Measurements from ENCODE around the gene SRPRB. TPM values are rescaled to one million over a fixed set of nuclear protein-coding genes. Genes with fewer than 3 reads are reported as not detected.

Gene SRPRB
- polyA plus RNA-seq, 2 of the 4 experiments (the other 2 are of a cell fraction), result 41.9 to 64.6 TPM

DNA sequence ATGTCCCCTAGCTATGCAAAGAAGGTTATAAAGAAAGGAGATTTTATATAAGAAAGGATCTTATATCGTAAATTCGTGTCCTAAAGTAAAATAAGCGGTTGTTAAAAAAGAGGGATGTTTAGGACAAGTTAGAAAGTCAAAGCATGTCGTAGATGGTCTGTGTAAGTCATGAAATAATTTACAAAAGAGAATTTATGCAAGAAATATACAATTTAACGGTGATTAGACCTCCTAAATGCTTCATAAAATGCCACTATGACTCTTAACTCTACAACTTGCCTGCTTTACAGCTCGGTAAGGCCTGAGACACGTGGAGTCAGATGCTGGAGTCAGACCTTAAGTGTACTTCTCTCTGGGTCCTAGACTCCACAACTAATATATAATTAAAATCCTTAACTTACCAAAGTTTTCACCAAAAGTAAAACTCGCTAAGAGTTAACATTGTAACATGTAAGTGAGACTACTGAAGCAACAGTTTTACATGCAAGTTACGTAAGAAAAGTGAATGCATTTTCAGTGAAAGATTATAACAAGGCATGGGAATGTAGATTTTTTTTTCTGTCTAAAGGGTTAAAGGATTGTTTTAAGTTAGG, 13.3 kb upstream of the SRPRB start:
- DNase-seq (ENCODE audit: low read depth in 1 of 2, low spot score in 1 of 2) (peak in 1 of 2 experiments; percentile 18), FAIRE-seq (no peak), ATAC-seq (no peak)
- H3K4me3 ChIP-seq, result no peak overlapping the region
- ChIA-PET CTCF (no interaction called here), POLR2A (no interaction called here)
- no peak overlapping the region for H3K4me2 ChIP-seq
- H3K4me1 ChIP-seq, result no peaks in the 10 kb centered on the region
- 13% methylated on average over 9 of the region's 9 CpGs for WGBS (ENCODE audit: missing lambda C conversion rate)
- peaks cover 17% of the 10 kb centered on the region for H3K9me3 ChIP-seq
- no peak overlapping the region for H3K27ac ChIP-seq
- peak; percentile 96 for TF ChIP-seq ZFP36 (IDR thresholded peaks at IDR 0.05; ENCODE audit: borderline replicate concordance, partially characterized antibody)
- TF ChIP-seq, protein P1, sequence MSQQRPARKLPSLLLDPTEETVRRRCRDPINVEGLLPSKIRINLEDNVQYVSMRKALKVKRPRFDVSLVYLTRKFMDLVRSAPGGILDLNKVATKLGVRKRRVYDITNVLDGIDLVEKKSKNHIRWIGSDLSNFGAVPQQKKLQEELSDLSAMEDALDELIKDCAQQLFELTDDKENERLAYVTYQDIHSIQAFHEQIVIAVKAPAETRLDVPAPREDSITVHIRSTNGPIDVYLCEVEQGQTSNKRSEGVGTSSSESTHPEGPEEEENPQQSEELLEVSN (IDR thresholded peaks at IDR 0.05; ENCODE audit: borderline replicate concordance, low read depth), result no peak
- TF ChIP-seq PHF8 (IDR thresholded peaks at IDR 0.05; ENCODE audit: borderline replicate concordance, low read depth), result no peak

DNA sequence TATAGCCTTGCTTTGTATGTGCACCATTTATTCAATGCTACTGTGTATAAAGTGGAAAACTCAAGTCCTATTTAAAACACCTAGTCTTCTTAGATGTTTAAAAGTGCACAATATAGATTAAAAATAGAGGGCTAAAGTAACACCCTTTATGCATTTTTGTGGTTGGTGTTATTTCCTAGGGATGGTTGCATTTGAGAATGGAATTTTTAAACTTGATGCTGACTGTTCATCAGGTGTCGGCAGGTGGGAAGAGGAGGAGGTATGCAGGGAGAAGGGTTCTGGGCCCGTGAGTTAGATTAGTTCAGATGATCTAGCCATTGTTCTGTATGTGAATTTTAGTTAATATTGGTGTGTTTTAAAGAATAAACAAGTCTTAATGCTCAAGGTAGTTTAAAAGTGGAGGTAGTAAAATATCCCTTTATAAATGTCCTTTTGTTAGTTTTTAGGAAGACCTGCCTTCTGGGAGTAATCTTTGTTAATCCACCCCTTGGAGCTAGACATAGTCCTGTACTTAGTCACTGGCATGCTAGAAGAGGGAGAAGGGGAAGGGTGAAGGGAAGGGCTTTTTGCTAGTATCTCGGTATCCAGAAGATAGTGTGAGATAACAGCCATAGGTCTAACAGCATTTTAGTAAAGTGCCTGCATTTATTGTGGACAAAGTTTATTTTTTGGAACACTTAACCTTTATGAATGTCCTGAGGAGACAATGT, 8.1 kb upstream of the SRPRB start:
- no peak for ATAC-seq
- H3K4me3 ChIP-seq, result no peak overlapping the region
- TF ChIP-seq, protein P2, sequence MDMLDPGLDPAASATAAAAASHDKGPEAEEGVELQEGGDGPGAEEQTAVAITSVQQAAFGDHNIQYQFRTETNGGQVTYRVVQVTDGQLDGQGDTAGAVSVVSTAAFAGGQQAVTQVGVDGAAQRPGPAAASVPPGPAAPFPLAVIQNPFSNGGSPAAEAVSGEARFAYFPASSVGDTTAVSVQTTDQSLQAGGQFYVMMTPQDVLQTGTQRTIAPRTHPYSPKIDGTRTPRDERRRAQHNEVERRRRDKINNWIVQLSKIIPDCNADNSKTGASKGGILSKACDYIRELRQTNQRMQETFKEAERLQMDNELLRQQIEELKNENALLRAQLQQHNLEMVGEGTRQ (IDR thresholded peaks at IDR 0.05), result no peak
- TF ChIP-seq EHMT2 (IDR thresholded peaks at IDR 0.05; ENCODE audit: low read depth), result no peak
- no peak for TF ChIP-seq CBX2 (IDR thresholded peaks at IDR 0.05; ENCODE audit: borderline replicate concordance, low read depth)
- TF ChIP-seq BHLHE40 (IDR thresholded peaks at IDR 0.05; ENCODE audit: low read depth, low read length), result no peak
- TF ChIP-seq POLR2A (IDR thresholded peaks at IDR 0.05; ENCODE audit: low read length), result no peak
- TF ChIP-seq EHF (CRISPR knock-in tag; IDR thresholded peaks at IDR 0.05), result no peak
- TF ChIP-seq SMC3 (IDR thresholded peaks at IDR 0.05), result no peak
- TF ChIP-seq MAZ (IDR thresholded peaks at IDR 0.05; ENCODE audit: borderline replicate concordance, low read depth, low read length), result no peak
- TF ChIP-seq JUN (IDR thresholded peaks at IDR 0.05), result no peak
- TF ChIP-seq HDAC2 (IDR thresholded peaks at IDR 0.05), result no peak
- no peak for TF ChIP-seq EP300 (IDR thresholded peaks at IDR 0.05)
- TF ChIP-seq HOXB13 (CRISPR knock-in tag; IDR thresholded peaks at IDR 0.05; ENCODE audit: low read depth), result no peak
- TF ChIP-seq, protein P3, sequence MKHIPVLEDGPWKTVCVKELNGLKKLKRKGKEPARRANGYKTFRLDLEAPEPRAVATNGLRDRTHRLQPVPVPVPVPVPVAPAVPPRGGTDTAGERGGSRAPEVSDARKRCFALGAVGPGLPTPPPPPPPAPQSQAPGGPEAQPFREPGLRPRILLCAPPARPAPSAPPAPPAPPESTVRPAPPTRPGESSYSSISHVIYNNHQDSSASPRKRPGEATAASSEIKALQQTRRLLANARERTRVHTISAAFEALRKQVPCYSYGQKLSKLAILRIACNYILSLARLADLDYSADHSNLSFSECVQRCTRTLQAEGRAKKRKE (CRISPR knock-in tag; IDR thresholded peaks at IDR 0.05; ENCODE audit: low read depth), result no peak
- TF ChIP-seq, protein P1 (IDR thresholded peaks at IDR 0.05; ENCODE audit: borderline replicate concordance, low read depth), result no peak
- TF ChIP-seq CHD2 (IDR thresholded peaks at IDR 0.05; ENCODE audit: low read length, partially characterized antibody), result no peak
- no peak for TF ChIP-seq CBX8 (IDR thresholded peaks at IDR 0.05)
- FAIRE-seq, result no peak
- H3K4me1 ChIP-seq, result peaks cover 5% of the 10 kb centered on the region; the same call in 2 of the 3 replicates
- no peak overlapping the region for H3K4me2 ChIP-seq
- 62% methylated on average over 3 of the region's 3 CpGs for WGBS (ENCODE audit: missing lambda C conversion rate)
- peaks cover 1% of the 10 kb centered on the region; the same call in 1 of the 3 replicates for H3K9me3 ChIP-seq
- ChIA-PET POLR2A (no interaction called here), CTCF (no interaction called here)
- H3K27ac ChIP-seq, result no peak overlapping the region
- no peak for DNase-seq (ENCODE audit: low read depth in 1 of 2, low spot score in 1 of 2)

DNA sequence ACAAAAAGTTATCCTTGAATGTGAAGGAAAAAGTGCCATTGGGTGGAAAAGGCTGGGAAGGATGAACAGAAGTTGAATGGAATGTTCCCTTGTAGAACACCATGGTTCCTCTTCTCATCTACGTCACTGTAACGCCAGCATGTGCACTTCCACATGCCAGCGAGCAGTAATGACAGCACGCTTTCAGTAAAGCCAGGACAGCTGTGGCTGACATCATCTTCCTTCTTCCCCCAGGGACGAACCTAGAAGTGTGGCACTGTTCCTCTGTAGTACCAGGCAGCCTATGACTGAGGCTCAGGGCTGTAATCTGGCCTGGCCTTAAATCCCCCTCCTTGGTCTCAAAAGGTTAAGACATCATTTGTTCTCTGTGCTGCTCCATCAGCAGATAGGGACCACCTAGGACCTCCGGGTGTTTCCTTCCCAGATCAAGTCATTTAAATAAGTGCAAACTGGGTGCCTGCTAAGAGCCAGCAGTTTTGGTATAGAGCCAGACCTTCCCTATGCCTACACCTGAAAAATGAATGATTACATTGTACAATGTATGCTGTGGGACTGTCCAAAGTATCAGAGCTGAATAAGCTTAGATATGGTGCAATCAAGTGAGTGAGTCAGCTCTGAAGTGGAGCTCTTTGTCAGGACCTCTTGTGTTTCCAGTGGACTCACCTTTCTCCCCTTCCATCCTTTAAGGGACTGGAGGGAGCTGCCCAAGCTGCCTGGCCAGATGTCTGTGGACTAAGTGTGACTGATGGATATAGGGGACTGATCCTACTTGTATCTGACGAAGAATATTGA, 5.6 kb upstream of the SRPRB start:
- ATAC-seq, result peak; percentile 58 to 82; a peak in 5 of 6 replicates
- H3K27ac ChIP-seq, result no peak overlapping the region
- ChIA-PET CTCF (no interaction called here), POLR2A (no interaction called here)
- no peaks in the 10 kb centered on the region for H3K9me3 ChIP-seq
- WGBS (ENCODE audit: missing lambda C conversion rate), result 41% methylated on average over 7 of the region's 7 CpGs
- DNase-seq (ENCODE audit: low read depth in 1 of 2, low spot score in 1 of 2), result peak in 1 of 2 experiments; percentile 7
- H3K4me2 ChIP-seq, result no peak overlapping the region
- FAIRE-seq, result no peak
- no peak overlapping the region for H3K4me3 ChIP-seq
- H3K4me1 ChIP-seq, result peaks cover 5% of the 10 kb centered on the region; the same call in 2 of the 3 replicates
- TF ChIP-seq, protein P4, sequence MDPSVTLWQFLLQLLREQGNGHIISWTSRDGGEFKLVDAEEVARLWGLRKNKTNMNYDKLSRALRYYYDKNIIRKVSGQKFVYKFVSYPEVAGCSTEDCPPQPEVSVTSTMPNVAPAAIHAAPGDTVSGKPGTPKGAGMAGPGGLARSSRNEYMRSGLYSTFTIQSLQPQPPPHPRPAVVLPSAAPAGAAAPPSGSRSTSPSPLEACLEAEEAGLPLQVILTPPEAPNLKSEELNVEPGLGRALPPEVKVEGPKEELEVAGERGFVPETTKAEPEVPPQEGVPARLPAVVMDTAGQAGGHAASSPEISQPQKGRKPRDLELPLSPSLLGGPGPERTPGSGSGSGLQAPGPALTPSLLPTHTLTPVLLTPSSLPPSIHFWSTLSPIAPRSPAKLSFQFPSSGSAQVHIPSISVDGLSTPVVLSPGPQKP (IDR thresholded peaks at IDR 0.05; ENCODE audit: low read depth, low read length), result no peak
- TF ChIP-seq MAZ (IDR thresholded peaks at IDR 0.05; ENCODE audit: borderline replicate concordance, low read depth, low read length) (no peak), TFCP2L1 (CRISPR knock-in tag; IDR thresholded peaks at IDR 0.05) (no peak), CBX2 (IDR thresholded peaks at IDR 0.05; ENCODE audit: borderline replicate concordance, low read depth) (no peak), RNF2 (IDR thresholded peaks at IDR 0.05; ENCODE audit: borderline replicate concordance, low read depth) (no peak), TP53 (CRISPR knock-in tag; IDR thresholded peaks at IDR 0.05) (no peak), EHF (CRISPR knock-in tag; IDR thresholded peaks at IDR 0.05) (no peak), ZC3H11A (IDR thresholded peaks at IDR 0.05) (no peak), CBX8 (IDR thresholded peaks at IDR 0.05) (no peak)
- TF ChIP-seq, protein P3 (CRISPR knock-in tag; IDR thresholded peaks at IDR 0.05; ENCODE audit: low read depth), result no peak

Data from A549 (cell line).